OCI-LY1 (cell line): ENCODE data around the gene CFAP90.

Experiments used
- CTCF ChIP-seq: fragments of 200-600 bp; sonication (generic), shearing (Covaris generic); IDR thresholded peaks from 2 replicates; pipeline ENCODE4 v1.5.1; 2017; ENCODE audit warnings: mild to moderate bottlenecking, antibody characterized with exemption, low read length, moderate library complexity, mixed read lengths
- EZH2 ChIP-seq: fragments of 200-600 bp; sonication (generic), shearing (Covaris generic); IDR thresholded peaks from 2 replicates; pipeline ENCODE4 v1.8.0; 2017; ENCODE audit warnings: borderline replicate concordance, mixed run types, mild to moderate bottlenecking, antibody characterized with exemption, low read length, moderate library complexity, mixed read lengths

DNA sequence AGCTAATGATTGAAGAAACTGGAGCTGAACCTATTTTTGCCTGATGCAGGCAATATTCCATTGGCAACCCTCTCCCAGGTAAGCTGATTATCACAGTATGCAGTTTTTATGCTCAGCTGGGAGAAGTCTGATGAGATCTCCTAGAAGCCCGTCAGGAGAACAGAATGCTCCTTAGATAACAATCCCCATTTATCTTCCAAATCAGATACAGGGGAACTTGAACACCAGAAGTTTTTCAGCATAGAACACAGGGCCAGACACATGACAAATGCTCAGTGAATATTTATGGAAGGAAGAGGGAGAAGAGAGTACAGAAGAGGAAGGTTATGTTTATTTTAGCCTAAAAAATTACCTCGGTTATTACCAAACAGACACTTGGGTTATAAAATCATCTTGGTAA lies 37.9 kb downstream of the CFAP90 start:
- TF ChIP-seq CTCF: no peak
- TF ChIP-seq EZH2: no peak
